ENCODE measurements around the gene SLC12A7.

- TF ChIP-seq POLR2AphosphoS5 (IDR thresholded peaks at IDR 0.05; ENCODE audit: low read depth, low read length) = no peak
- TF ChIP-seq POLR2A (IDR thresholded peaks at IDR 0.05; ENCODE audit: low read depth, low read length) = no peak
- TF ChIP-seq TAF1 (IDR thresholded peaks at IDR 0.05; ENCODE audit: borderline replicate concordance, low read depth, low read length) = no peak
Observed at GRCh38 chr5:1008451-1009358, 103.2 kb downstream of the SLC12A7 start, which contains the start of gene NKD2.
